Left colon (tissue), 2 donors: ENCODE data around the gene CDYL. TPM values are rescaled to one million over a fixed set of nuclear protein-coding genes. Genes with fewer than 3 reads are reported as not detected.

ENCODE experiments used
- ATAC-seq: fragments of 200-7000 bp; cut with Tn5 transposase; one replicate; pipeline ENCODE4 v1.9.1; 2020; ENCODE audit warnings: mild to moderate bottlenecking, moderate library complexity
- DNase-seq, 2 donors: peaks; one replicate each; pipeline ENCODE4 v3.0.0-alpha.2; 2020
- intact Hi-C, 2 donors: fragments of 100-400 bp; cut with DNase I in 1 of 2; cut with micrococcal nuclease in 1 of 2; formaldehyde crosslinking; loops; one replicate each; pipeline versions ENCODE4 v1.11.2 to v1.14.0; 2022; cut with DNase I, micrococcal nuclease
- total RNA-seq, 2 donors: library from RNA; stranded (reverse); fragmentation: NEBNext Ultra II Directional; extraction: Animal tissue kit (Norgen Biotek cat#: 25700); gene quantifications; one replicate each; pipeline ENCODE4 v1.2.1, GENCODE V29; 2021
- donor health status: DM: no; HTN: no; CAD: no.
- donor health status: DM: yes; HTN: yes; CAD: no.

CDYL gene
- total RNA-seq, 2 donors from 2014 or later = 56.7 to 56.8 TPM

DNA sequence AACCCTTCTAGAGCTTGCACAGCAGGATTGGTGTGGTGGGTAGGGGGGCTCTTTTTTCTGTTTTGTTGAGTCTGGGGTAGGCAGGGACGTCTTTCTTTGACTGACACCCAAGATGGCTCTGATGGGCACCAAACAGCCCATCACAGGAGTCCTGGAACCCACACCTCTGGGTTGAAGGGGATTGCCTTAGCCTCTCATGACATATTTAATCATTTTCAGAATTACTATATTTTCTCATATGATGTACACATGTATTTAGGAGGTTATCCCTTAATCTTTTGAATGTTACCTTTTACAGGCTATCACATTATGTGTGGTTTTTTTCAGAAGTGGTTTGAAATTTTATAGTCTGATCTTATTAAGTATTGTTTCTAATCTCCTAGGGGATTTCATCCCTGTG, 163.0 kb downstream of the CDYL start:
- intact Hi-C loops = no loop called here
- no peak for DNase-seq
- no peak for ATAC-seq

- DNase-seq = no peak
- ATAC-seq = no peak
- intact Hi-C loops = no loop called here
Observed at GRCh38 chr6:4940416-4940815, 164.2 kb downstream of the CDYL start.

- intact Hi-C loops = no loop called here
Observed at GRCh38 chr6:4941782-4942672, 165.8 kb downstream of the CDYL start.

GRCh38 chr6:4942673-4943009, 166.4 kb downstream of the CDYL start:
- intact Hi-C loops = no loop called here
- DNase-seq (no peak), ATAC-seq (no peak)

More at GRCh38 chr6:4941782-4942672, 165.8 kb downstream of the CDYL start:
- ATAC-seq (peak; percentile 33), DNase-seq (no peak)

DNA sequence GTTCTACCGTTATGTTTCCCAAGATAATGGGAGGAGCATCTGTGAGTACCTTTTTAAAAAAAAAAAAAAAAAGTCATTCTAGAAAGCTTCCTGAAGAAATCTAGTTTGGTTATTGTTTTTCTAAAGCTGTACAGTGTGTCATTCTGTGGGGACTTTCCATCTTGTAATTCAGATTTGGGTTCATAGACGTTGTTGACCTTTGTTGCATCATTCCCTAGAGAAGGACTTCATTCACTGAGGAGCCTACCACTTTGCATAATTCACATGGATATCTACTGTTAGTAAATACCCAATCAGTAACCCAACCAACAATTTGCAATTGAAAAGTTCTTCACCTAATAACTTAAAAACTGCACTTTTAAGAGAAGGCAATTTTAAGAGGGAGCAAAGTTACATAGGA, 167.5 kb downstream of the CDYL start:
- DNase-seq (no peak), ATAC-seq (no peak)
- intact Hi-C loops = no loop called here

DNA sequence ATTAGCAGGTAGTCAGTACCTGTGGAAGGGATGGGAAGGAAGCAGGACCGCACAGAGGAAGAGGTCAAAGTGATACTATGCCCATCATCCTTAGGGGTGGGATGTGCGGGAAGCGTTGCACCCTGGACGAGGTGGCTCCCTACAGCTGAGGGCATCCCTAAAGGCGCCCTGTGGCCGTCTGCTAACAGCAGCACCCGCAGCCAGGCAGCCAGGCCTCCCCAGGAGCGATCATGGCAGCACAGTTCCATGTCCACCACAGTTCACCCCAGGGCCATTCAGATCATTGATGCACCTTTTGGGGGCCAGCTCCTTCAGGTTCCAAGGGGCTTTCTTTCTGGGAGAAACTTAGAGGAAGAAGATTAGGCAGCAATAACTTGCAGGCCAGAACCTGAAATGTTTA, 168.1 kb downstream of the CDYL start:
- ATAC-seq (no peak), DNase-seq (no peak)
- intact Hi-C loops = no loop called here

- DNase-seq = no peak
- no peak for ATAC-seq
- intact Hi-C loops = no loop called here
Observed at GRCh38 chr6:4946521-4946920, 170.3 kb downstream of the CDYL start.

DNA sequence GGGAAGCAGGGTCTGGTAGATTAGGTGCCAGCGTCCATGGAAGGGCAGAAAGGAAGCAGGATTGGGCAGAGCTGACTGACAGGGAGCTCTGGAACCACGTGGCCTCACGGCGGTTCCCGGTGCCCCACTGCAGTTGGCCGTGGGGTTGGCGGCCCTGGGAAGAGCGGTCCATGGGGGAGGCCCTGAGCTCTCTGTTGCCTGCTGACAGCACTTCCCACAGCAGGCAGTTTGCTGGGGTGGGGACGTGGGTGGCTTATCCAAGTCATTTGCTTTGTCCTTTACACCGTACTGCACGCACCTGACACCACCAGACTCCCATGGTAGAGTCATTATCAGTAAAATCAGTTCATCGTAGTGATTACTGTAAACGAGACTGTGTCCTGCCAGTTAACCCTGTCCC, 171.5 kb downstream of the CDYL start:
- no peak for ATAC-seq
- no peak for DNase-seq
- intact Hi-C loops = no loop called here

- intact Hi-C loops = no loop called here
- DNase-seq (no peak), ATAC-seq (peak; percentile 9)
Observed at GRCh38 chr6:4948781-4949450, 172.7 kb downstream of the CDYL start.

GRCh38 chr6:4950076-4950475, 173.9 kb downstream of the CDYL start:
- DNase-seq = no peak
- no peak for ATAC-seq
- intact Hi-C loops = no loop called here

- intact Hi-C loops = no loop called here
- peak; percentile 42 for ATAC-seq
Observed at GRCh38 chr6:4950836-4951533, 174.8 kb downstream of the CDYL start.

GRCh38 chr6:4953440-4953839, 177.2 kb downstream of the CDYL start:
- no peak for ATAC-seq
- DNase-seq = no peak
- intact Hi-C loops = no loop called here

More at GRCh38 chr6:4950836-4951533, 174.8 kb downstream of the CDYL start:
- DNase-seq = no peak

GRCh38 chr6:4956625-4957024, 180.4 kb downstream of the CDYL start:
- DNase-seq = no peak
- ATAC-seq = peak; percentile 10
- intact Hi-C loops = no loop called here

DNA sequence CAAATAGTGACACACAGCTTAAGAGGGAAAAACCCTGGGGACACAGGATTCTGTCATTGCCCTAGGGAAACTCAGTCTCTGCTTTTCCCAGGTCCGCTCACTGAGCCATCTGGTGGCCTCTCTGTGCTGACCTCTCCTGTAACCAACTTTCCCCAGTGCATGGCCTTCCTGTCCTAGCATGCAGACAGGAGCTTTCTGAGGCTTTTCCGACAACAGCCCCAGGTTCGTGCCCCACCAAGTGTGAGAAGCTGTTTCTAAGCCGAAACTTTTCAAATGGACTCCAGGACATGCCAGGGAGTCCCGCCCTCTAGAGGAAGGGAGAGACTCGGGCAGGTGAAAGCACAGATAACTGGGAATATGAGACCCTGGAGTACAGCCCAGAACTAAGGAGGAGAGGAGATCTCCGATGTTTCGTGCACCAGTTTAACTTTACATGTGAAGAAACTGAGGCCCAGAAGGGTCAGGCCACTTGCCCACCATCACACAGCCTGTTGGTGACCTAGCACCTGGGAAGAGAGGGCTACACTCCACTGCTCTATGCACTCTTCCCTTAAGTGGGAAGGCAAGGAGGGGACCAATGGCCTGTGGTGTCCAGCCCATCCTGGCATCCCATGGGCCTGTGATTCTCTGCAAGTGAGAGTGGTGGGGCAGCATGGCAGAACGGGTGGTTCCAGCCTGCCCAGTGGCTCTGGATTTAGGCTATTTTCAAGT, 181.5 kb downstream of the CDYL start:
- intact Hi-C loops = no loop called here
- ATAC-seq (peak; percentile 76), DNase-seq (no peak)

DNA sequence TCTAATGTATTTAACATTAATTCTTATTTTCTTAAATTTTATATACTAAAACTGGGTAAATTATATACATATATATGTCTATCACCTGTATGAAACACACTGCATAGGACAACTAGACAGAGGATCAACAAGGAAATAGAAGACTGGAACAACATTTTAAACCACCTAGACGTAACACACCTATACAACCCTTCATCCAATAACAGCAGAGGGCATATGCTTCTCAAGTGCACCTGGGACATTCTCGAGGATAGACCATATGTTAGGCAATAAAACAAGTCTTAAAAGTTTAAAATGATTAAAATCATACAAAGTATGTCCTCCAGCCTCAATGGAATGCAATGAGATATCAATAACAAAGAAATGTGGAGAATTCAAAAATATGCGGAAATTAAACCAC, 182.4 kb downstream of the CDYL start:
- intact Hi-C loops = no loop called here
- no peak for DNase-seq
- ATAC-seq = peak; percentile 63

- intact Hi-C loops = no loop called here
- DNase-seq = no peak
- ATAC-seq = no peak
Observed at GRCh38 chr6:4961322-4962168, 185.3 kb downstream of the CDYL start.

- DNase-seq = no peak
- intact Hi-C loops = no loop called here
- no peak for ATAC-seq
Observed at GRCh38 chr6:4962905-4963304, 186.7 kb downstream of the CDYL start.
